ENCODE results near the gene CYGB.

Gene CYGB

DNA sequence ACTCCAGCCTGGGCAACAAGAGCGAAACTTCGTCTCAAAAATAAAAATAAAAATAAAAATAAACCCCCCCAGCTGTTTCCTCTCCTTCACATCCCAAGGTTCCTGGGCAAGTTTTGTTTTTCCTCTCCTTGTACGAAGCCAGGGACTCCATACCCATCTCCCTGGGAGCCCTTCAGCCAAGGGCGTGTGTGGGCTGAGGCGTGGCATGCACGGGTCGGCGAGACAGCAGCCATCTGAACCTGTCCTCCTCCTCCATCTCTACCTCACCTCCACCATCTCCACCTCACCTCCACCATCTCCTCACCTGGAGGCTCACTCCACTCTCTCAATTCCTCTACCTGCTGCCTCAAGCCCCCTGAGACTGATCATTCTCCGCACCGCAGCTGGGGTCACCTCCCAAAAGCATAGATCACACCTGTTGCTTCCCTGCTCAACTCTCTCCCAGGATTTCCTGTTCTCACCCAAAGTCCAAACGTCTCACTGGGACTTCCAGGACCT is 53.2 kb downstream of the CYGB start:
- DNase-seq (ENCODE audit: low read depth in 1 of 2, low spot score in 1 of 2): no peak

DNA sequence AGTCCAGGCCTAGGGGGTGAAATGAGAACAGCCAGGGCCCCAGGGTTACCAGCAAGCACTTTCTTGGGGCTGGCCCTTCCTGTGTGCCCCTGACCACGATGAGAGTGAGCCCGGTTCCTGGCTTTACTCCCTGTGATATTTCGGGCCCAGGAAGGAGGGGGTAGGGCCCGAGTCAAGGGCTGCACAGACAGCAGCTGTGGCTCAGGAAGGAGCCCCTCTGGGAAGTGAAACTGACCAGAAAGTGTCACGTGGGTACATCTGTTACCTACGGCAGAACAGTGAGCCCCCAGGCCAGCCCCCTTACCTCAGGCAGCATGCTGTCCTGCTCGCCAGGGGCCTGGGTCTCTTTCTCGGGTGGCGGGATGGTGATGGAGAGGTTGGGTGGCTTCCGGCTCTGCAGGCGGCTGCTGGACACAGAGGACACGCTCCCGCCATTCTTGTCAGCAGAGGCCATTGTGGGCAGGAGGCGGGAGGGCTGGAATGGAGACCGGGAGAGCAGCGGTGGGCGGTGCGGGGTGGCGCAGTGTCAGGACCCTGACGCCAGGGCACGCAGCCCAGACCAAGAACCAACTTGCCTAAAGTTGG is 56.3 kb downstream of the CYGB start:
- DNase-seq (ENCODE audit: low read depth in 1 of 2, low spot score in 1 of 2): no peak

DNA sequence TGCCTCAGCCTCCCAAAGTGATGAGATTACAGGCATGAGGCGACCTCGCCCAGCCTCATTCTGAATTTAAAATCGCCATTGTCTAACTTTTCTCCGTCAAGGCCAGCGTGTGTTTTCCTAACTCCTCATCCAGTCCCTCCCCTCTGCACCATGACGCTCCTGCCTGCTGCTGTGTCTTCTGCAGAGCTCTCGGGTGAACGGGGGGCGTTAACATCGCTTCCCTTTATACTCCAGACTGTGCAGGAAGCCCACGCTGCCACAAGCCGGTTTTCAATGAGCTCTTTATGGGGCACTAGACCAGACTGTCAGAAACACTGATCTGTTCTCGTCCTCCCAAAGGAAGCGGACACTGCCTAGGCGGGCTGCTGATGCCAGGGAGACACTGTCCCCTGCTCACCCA is 56.9 kb downstream of the CYGB start:
- no peak for DNase-seq (ENCODE audit: low read depth in 1 of 2, low spot score in 1 of 2)

DNA sequence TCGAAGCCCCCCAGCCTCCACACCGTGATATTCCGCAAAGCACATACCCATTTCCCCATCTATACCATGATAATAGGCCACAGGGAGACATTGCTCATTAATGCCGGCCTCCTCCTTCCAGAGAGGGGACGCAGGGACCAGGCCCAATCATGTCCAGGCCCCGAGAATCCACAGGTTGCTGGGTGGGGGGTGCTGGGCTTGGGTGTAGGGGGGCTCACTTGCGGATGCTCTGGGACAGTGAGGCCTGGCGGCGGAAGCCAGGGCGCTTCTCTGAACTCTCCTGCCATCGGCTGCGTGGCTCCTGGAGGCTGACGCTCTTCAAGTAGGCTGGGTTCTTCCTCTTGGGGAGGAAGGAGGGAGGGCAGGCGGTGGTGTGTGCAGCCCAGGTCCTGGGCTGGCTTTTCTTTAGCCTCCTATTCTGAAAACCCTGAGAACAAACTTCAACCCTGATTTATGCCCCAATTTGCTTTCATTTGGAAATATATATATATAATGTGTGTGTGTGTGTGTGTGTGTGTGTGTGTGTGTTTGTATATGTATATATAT is 57.9 kb downstream of the CYGB start:
- no peak for DNase-seq (ENCODE audit: low read depth in 1 of 2, low spot score in 1 of 2)

DNA sequence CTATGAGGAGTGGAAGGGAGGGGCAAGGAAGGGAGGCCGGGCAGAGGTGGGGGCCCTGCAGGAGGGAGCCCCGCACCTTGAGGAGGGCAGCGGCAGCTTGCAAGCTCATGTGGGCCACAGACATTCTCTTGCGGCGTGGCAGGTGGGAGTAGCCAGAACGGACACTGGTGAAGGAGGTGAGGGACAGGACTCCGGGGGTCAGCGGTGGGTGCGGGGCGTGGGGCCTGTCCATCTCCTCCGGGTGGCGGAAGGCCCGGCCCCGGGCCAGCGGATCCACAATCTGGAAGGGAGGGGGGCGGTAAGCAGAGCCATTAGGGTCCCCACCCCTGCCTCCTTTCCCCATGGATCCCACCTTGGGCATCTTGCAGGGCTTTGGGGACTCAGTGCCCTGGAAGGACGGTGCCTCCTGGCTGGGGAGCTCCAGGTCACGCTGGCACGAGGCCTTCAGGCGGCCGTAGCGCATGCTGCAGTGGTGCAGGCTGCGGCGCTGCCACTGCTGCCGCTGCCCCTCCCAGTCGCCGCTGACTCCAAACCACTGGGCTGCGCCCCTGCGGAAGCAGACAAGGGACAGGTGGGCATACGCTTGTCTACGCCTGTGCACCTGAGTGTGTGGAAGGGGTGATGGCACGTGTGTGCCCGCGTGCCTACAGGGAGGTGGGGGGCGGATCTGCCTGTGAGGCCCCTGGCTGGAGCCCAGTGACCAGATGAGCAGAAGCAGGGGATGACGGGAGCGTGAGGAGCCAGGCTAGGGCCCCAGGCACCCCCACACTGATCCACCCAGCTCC is 58.6 kb downstream of the CYGB start:
- no peak for DNase-seq (ENCODE audit: low read depth in 1 of 2, low spot score in 1 of 2)

DNA sequence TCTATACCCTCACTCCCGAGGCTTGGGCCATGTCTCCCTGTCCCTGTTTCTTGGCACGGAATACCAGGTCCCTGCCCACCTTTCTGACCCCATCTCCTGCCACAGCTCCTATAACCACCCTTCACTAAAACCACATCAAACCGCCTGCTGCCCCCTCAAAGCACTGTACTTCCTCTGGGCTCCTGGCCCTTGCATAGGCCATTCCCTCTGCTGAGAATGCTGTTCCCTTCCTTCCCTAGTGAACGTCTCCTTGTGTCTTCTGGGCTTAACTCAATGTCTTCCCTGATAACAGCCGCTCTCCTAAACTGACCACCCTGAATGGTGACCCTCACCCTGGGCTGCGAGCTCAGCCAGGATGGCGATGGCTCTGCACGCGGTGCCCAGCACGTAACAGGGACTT is 59.4 kb downstream of the CYGB start:
- no peak for DNase-seq (ENCODE audit: low read depth in 1 of 2, low spot score in 1 of 2)

DNA sequence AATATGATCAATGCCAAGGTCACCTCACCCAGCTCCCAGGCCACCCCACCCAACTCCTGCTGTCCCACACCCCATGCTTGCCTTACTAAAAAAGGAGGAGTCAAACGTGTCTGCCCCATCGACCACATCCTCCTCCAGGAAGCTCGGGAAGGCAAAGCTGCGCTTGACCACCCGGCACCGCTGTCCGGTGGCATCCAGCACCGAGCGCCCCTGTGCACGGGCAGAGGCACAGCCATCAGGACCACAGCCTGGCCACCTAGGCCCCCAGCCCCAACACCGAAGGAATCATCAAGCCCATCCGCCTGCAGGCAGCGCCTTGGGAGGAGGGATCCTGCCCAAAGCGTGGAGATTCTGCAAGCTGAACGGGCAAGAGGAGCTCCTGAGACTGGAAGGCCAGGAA is 59.9 kb downstream of the CYGB start:
- DNase-seq (ENCODE audit: low read depth in 1 of 2, low spot score in 1 of 2): no peak
